ENCODE data around the gene SMPD1. TPM values are rescaled to one million over a fixed set of nuclear protein-coding genes. Genes with fewer than 3 reads are reported as not detected.

The SMPD1 gene
- total and polyA plus RNA-seq, 9 of the 15 experiments (the other 6 are each of a cell fraction or from before 2014, with no cell fraction given): 0.90 to 9.9 (median 5.2) TPM

GRCh38 chr11:6413791-6414201 lies 23.5 kb downstream of the SMPD1 start (continued):
- TF ChIP-seq CHAMP1 (IDR thresholded peaks at IDR 0.05) (no peak), BHLHE40 (IDR thresholded peaks at IDR 0.05; ENCODE audit: low read length) (peak; percentile 65; the same call in 1 of the 2 replicates), PTBP1 (IDR thresholded peaks at IDR 0.05; ENCODE audit: low read depth, low read length) (no peak), ZNF407 (IDR thresholded peaks at IDR 0.05; ENCODE audit: low read depth) (no peak), CREB5 (CRISPR knock-in tag; IDR thresholded peaks at IDR 0.05) (no peak), FOXO4 (CRISPR knock-in tag; IDR thresholded peaks at IDR 0.05) (no peak), DDX20 (tag; IDR thresholded peaks at IDR 0.05; ENCODE audit: low read depth) (no peak), USF2 (CRISPR knock-in tag; IDR thresholded peaks at IDR 0.05) (peak; percentile 68), ZNF184 (CRISPR knock-in tag; IDR thresholded peaks at IDR 0.05) (no peak), NR3C1 (CRISPR knock-in tag; IDR thresholded peaks at IDR 0.05) (no peak), KDM5B (IDR thresholded peaks at IDR 0.05; ENCODE audit: insufficient replicate concordance, low read depth, low read length) (no peak), MAX (CRISPR knock-in tag; IDR thresholded peaks at IDR 0.05) (peak; percentile 37; the same call in 1 of the 2 replicates)

Data from K562 (cell line).